Stimulated activated CD4-positive, alpha-beta T cell treated with anti-CD3 and anti-CD28 coated beads, Interleukin-1b, Interleukin-23, amount 100 ng/mL, for 1 hour (primary cell): ENCODE data around the gene NUPR2.
"Not testable (repeated sequence)": the region's sequence is repeated elsewhere in the genome, so short reads cannot be mapped to it uniquely, and the experiment has no call there.

Experiments used
- DNase-seq, 2 donors: peaks; one replicate each; pipeline ENCODE4 v3.0.0-alpha.2; 2020; ENCODE audit warnings: low read depth in 2 of 2

NUPR2 gene, protein sequence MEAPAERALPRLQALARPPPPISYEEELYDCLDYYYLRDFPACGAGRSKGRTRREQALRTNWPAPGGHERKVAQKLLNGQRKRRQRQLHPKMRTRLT

DNA sequence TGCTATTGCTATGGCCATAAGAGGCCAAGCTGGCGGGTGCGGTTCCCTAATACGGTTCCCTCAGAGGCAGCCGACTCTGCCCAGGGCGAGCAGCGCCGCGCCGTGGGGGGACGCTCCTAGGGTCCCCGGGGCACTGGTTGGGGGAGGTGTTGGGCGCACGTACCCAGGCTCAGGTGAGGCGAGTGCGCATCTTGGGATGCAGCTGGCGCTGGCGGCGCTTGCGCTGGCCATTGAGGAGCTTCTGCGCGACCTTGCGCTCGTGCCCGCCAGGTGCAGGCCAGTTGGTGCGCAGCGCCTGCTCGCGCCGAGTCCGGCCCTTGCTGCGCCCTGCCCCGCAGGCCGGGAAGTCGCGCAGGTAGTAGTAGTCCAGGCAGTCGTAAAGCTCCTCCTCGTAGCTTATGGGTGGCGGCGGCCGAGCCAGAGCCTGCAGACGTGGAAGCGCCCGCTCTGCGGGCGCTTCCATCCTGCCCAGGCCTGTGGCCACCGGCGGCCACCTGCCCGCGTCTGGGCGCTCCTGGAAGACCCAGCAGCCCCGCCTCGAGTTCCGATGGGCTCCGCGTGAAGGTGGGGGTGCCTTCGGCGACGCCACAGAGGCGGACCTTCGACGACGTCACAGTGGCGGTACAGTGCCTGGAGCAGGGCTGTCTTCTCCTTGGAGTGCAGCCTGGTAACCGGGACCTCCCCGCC, at the start of gene NUPR2:
Gene NUPR2 (minus strand): TSS at position 566 of the 687 bp plus-strand sequence. CDS start 103 bp downstream, at position 463.
- no peak for DNase-seq

DNA sequence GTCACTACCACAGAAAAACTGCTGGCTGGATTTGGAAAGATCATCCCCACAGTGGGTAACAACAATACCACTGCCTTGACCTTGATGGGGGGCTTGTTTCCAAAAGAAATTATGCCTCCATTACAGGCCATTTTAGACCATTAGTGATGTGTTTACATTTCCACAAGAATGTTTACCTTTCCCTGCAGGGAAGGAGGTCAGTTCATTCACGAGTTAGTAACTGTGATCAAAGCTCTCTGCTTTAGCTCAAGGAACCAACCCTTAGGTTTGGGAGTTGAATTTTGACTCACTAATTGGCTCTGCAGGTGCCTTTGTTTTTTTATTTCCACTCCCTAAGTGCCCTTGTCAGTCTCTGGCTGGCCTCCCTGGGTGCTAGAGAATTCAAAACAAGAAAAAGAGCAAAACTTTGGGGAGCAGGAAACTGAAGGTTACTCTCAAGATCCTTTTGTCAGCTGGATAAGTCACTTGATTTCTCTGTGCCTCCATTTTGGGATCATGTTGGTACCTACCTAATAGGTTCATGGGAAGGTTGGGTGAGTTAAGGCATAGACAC, 41.1 kb upstream of the NUPR2 start:
- no peak for DNase-seq

DNA sequence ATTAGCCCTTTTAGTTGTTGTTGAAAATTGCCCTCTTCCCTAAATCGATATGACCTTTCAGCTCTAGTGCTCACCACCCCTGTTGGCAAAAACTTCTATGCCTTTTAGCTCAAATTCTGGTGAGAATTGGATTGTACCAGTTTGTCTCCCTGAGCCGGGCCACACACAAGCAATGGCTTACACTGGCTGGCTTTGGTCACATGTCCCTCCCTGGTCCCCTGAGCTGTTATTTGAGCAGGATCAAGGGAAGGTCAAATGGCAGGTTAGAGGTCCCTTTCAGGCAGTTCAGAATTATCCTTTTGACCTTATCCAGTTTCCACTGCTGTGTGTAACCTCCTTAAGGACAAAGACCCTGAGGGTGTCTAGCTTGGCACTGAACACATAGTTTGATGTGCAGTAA, 14.8 kb upstream of the NUPR2 start:
- not testable (repeated sequence) for DNase-seq

DNA sequence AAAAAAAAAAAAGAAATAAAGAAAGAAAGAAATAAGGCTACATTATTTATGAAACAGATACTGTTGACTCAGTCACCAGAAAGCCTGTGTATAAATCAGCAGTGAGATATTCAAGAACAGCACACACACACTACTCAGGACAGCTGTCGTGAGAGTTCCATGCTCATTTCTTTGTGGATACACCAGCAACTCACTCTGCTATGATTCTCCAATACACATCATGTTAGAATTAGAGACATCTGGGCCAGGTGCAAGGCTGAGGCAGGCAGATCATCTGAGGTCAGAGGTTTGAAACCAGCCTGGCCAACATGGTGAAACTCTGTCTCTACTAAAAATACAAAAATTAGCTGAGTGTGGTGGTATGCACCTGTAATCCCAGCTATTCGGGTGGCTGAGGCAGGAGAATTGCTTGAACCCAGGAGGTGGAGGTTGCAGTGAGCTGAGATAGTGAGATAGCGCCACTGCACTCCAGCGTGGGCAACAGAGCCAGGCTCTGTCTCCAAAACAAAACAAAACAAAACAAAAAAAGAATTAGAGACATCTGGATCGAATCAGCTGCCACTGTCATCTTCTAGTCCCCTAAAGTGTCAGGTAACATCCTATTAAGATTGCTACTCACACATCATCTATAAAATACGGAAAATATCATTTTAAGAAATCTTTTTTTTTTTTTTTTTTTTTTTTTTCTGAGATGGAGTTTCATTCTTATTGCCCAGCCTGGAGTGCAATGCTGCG, 11.2 kb upstream of the NUPR2 start:
- DNase-seq = no peak

DNA sequence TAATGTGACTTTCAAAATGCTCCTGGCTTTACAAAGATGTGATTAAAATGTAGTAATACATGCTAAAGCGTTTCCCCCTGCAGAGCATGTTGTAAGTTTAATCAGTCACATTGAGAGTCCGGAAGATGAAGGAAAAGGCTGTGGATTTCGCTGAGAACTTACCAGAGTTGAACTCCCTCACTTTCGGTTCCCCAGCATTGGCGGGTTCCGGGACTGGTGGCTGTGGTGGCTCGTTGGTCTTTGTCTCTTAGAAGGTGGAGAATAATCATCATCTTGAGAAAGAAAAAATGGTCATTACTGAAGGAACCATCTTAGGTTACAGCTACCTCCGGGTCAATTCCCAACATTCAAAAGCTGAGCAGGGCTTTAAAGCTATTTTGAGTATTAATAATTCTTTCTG, 9.6 kb upstream of the NUPR2 start:
- DNase-seq = no peak

DNA sequence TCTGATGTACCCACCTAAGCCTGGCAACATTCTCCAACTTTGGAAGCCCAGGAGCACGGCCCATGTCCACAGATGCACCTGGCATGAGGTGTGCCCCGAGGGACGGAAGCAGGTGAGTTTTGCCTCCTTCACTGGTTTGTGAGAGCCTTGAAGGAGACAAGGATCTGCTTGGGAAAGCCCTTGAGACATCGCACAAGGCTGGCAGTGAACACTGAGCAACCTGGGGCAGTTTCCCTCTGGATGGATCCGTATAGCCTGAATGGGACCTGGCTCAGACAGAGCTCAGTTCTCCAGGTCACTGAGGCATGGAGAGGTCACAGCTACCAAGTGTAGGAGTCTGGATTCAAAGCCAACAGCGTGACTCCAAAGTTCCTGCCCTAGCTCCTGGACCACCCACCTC, 8.8 kb upstream of the NUPR2 start:
- DNase-seq = no peak

DNA sequence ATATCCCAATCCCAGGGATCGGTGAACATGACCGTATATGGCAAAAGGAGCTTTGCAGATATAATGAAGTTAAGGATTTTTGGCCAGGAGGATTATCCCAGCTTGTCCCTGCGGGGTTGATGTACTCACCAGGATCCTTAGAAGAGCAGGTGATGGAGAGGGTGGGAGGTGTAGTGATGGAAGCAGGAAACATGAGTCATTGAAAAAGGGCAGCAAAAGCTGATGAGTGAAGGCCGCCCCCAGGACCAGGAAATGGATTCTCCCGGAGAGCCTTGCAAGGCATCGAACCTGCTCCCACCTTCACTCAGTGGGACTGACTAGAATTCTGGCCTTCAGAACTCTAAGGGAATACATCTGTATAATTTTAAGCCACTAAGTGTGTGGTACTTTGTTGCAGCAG, 5.2 kb upstream of the NUPR2 start:
- DNase-seq = no peak

DNA sequence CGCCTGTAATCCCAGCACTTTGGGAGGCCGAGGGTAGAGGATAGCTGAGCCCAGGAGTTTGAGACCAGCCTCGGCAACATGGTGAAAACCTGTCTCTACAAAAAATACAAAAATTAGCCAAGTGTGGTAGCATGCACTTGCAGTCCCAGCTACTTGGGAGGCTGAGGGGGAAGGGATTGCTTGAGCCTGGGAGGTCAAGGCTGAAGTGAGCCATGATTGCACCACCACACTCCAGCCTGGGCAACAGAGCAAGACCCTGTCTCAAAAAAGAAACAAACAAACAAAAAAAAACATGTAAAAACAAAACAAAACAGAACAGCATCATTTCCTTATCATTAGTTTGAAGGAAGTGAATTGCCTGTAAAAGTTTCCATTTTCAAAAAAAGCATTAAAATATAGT, 4.0 kb downstream of the NUPR2 start:
- DNase-seq = not testable (repeated sequence)

DNA sequence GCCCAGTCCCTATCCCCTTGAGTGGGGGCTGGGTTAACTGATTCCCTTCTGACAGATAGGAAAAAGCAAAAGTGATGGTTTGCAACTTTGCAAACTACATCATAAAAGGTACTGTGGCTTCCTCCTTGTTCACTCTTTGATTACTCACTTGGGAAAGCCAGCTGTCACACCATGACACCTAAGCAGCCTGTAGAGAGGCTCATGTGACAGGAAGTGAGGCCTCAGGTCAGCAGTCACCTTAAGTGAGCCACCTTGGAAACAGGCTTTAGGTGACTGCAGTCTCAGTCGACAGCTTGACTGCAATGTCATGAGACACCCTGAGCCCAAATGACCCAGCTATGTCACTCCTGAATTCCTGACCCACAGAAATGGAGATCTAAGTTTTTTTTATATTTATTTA, 5.6 kb downstream of the NUPR2 start:
- no peak for DNase-seq

DNA sequence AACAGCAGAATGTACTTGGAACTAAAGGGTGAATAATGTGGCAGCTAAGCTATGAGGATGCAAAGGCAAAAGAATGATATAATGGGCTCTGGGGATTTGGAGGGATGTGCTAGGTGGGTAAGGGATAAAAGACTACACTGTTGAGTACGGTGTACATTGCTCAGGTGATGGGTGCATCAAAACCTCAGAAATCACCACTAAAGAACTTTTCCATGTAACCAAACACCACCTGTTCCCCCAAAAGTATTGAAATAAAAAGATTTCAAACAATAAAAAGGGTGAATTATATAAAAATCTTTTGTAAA, 8.3 kb downstream of the NUPR2 start:
- no peak for DNase-seq

DNA sequence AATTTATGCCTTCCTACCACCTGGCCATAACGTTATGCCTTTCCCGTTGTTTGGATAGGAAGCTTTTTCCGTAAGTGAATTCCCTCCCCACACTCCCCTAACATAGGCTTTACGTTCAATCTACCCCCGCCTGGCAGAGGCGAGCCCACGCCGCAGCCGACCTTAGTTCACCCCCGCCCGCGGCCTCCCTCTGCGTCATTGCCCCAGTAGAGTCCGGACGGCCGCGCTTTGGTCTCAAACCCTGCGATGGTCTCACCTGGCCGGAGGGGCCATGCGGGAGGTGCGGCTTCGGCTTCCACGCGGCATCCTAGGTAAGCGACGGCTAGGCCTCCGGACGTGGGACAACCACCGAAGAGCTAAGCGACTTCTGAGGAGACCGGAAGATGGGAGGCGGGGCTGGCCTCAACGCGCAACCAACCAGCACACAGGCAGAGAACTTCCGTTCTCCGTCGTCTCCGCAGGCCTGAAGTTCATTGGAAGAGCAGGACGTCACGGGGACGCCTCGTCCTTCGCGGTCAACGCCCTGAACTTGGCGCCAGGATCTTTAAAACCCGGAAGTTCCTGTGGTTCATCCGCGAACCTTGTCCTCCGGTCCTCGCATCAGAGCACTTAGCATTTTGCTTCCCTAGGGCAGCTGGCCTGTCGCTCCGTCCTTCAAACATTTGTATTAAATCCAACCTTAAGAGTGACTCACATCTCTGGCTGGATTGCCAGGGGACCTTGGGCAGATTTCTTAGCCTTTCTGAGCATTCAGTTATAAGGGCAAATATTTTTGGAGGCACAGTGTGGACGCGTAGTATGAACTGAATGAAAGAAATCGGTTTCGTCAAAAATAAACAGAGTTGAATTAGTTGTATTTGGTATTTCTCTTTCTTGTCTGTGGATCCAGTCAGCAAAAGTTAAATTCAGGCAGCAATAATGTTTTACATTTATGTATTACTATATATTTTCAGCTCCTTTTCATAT, 9.8 kb downstream of the NUPR2 start, which contains the start of gene CHCHD2:
Gene CHCHD2 (minus strand): TSS at position 369 of the 966 bp plus-strand sequence. CDS start 63 bp downstream, at position 306.
- peak; percentile 68 to 79 for DNase-seq

DNA sequence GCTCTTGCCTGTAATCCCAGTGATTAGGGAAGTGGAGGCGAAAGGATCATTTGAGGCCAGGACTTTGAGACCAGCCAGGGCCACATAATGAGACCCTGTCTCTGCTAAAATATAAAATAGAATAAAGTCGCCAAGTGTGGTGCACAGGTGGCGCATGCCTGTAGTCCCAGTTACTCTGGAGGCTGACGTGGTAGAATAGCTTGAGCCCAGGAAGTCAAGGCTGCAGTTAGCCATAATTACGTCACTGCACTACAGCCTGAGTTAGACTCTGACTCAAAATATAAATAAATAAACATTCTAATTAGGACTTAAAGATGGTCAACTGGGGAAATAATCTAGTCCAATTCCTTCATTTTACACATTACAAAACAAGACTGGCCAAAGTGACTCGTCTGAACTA, 10.7 kb downstream of the NUPR2 start:
- no peak for DNase-seq

DNA sequence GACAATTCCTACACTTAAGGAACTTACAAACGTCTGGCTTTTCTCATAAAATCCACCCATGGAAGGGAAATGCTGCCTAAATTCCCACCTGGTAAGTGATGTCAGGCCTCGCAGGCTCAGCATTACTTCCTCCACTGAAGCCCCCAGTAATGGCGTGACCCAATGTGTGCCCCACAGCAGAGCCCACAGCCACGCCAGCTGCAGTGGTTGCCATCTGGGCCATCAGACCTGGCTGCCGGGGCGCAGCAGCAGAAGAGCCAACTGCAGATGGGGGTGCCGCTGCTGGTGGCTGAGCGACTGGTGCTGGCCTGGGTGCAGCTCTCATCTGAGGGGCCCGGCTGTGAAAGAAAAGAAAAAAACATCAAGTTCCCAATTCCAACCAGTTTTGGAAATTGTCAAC, 12.1 kb downstream of the NUPR2 start:
- DNase-seq = not testable (repeated sequence)

DNA sequence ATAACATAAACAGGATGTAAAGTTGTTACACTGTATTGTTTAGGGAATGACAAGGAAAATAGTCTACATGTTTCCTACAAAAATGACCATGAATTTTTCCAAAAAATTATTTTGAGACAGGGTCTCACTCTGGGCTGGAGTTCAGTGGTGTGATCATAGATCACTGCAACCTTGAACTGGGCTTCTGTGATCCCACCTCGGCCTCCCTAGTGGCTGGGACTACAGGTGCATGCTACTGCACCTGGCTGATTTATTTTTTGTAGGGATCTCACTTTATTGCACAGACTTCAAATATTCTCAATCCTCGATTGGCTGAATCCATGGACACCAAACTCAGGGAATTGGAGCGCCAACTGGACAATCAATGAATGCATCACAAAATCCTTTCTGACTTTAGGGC, 16.6 kb downstream of the NUPR2 start:
- DNase-seq = no peak

DNA sequence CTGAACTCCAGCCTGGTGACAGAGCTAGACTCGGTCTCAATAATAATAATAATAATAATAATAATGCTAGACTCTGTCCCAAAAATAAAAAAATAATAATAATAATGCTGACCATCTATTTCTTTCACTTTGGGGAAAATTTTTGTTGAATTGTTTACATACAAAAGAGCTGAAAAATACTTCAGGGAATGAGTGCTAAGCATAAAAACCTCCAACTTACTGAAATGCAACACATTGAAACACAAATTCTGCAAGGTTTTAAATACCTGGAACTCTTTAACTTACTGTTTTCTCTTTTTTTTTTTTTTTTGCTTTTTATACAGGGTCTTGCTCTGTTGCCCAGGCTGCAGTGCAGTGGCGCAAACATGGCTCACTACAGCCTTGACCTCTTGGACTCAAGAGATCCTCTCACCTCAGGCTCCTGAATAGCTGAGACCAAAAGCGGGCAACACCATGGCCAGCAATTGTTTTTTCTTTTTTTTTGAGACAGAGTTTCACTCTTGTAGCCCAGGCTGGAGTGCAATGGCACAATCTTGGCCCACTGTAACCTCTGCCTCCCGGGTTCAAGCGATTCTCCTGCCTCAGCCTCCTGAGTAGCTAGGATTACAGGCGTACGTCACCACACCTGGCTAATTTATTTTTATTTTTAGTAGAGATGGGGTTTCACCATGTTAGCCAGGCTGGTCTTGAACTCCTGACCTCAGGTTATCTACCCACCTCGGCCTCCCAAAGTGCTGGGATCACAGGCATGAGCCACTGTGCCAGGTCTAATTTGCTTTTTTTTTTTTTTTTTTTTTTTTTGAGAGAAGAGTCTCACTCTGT, 17.8 kb downstream of the NUPR2 start:
- DNase-seq = not testable (repeated sequence)

DNA sequence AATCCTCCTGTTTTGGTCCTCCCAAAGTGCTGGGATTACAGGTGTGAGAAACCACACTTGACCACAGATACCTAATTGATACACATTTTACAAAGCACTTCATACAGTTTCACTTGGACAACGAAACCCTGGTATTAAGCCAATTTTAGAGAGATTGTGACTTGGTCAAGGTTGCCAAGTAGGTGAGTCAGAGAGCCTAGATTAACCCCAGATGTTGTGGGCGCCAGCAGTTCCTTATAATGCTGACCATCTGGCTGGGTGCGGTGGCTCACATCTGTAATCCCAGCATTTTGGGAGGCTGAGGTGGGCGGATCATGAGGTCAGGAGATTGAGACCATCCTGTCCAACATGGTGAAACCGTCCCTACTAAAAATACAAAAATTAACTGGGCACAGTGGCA, 18.5 kb downstream of the NUPR2 start:
- DNase-seq = no peak

DNA sequence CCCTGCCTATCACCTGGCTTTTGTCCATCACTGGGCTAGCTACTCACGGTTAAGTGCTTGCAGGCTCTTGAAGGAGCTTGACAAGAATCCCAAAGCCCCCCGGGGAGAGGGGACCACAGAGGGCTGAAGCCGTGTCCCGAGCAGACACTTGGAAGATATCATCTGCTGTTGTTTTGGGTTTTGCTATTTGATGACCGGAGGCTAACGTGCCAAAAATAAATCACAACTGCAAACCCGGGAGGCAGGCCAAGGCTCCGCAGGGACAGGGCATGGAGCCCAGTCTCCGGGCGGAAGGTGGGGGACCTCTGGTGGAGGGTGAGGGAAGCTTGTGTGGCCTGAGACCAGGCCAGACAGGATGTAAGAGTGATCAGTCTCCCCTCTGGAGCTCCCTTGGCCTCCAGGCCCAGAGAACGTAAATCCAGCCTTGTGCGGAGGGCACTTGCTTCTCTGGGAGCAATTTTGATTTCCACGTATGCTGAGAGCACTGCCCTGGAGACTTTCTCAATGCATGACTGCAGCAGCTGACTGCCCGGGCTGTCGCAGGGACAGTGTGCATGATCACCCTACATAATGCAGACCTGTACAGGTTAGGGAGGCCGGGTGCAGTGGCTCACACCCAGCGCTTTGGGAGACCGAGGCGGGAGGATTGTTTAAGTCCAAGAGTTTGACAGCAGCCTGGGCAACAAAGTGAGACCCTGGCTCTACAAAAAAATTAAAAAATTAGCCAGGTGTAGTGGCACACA, 23.3 kb downstream of the NUPR2 start, which contains the start of gene PHKG1:
Gene PHKG1 (minus strand): TSS at position 164 of the 743 bp plus-strand sequence. CDS start 4,011 bp downstream, outside the sequence.
- DNase-seq = no peak

DNA sequence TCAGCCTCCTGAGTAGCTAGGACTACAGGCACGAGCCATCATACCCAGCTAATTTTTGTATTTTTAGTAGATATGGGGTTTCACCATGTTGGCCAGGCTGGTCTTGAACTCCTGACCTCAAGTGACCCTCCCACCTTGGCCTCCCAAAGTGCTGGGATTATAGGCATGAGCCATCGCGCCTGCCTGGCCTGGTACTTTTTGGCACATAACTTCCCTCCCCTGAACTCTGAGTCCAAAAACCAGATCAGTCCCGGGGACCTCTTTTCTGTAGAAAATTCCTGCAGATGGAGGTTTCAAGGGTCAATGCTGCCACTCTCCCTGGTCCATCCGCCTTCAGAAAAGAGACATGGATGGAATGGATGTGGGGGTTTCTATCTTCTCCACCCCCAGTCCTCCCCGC, 23.8 kb downstream of the NUPR2 start:
- DNase-seq = not testable (repeated sequence)

DNA sequence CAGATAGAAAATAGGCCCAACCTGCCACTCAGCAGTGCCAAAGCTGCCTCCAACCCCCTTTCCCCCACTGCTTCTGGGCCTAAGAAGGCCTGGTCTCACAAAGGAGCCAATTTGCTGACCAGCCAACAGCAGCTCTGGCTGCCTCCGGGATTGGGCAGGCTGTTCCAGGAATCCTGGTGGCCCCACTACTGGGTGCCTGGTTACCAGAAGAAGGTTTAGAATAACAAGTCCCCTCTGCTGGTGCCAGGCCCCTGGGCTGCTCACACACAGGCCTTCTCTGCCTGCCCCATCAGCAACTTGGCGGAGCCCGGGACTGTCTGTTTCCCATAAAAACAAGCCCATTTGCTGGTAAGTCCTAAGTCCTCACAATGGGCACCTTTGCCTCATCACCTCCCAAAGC, 24.6 kb downstream of the NUPR2 start:
- no peak for DNase-seq

DNA sequence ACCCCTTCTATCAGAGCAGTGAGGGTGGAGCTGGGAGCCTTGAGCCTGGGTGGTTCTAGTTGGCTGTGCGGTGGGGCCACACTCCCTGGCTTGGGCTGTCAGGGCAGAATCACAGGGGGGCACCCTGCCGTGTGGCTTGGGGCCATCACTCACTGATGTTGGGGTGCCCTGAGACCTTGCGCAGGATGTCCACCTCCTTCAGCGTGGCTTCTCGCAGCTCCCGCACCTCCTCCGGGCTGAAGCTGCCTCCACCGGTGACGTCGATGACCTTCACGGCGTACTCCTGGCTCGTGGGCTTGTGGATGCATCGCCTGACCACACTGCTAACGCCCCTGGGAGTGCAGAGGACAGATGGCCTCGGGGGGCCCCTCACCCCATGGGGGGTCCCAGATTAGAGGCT, 28.8 kb downstream of the NUPR2 start:
- no peak for DNase-seq
